Astrocyte (in vitro differentiated cells and primary cell): ENCODE measurements around the gene KMT2C. TPM values are rescaled to one million over a fixed set of nuclear protein-coding genes. Genes with fewer than 3 reads are reported as not detected.

Experiments
- DNase-seq: peaks from one replicate; pipeline ENCODE4 v3.0.0-alpha.2; 2010; ENCODE audit warnings: low read depth
- FAIRE-seq: peaks from 2 replicates; lab custom pipeline; 2011; peaks lifted over from hg19 to GRCh38; lab: Jason Lieb, UNC
- H2AFZ ChIP-seq: 2 replicates; pipeline ENCODE4 v1.6.0; 2012; ENCODE audit warnings: low read depth, low read length, inconsistent platforms
- H3K27ac ChIP-seq: 2 replicates; pipeline ENCODE4 v1.5.1; 2011; ENCODE audit warnings: low read depth, low read length, inconsistent platforms
- H3K27me3 ChIP-seq: 2 replicates; pipeline ENCODE4 v1.6.0; 2011; ENCODE audit warnings: low read length, inconsistent platforms; ENCODE audit not compliant: insufficient read depth
- H3K36me3 ChIP-seq: 2 replicates; pipeline ENCODE4 v1.5.1; 2011; ENCODE audit warnings: low read length, inconsistent platforms; ENCODE audit not compliant: insufficient read depth
- H3K4me1 ChIP-seq: 2 replicates; pipeline ENCODE4 v1.5.1; 2011; ENCODE audit warnings: low read length, inconsistent platforms; ENCODE audit not compliant: insufficient read depth
- H3K4me2 ChIP-seq: 2 replicates; pipeline ENCODE4 v1.6.0; 2012; ENCODE audit warnings: low read length, inconsistent platforms
- H3K4me3 ChIP-seq: 2 replicates; pipeline ENCODE4 v1.5.1; 2011; ENCODE audit warnings: low read depth, mild to moderate bottlenecking, low read length, inconsistent platforms; ENCODE audit not compliant: insufficient read depth
- H3K79me2 ChIP-seq: 2 replicates; pipeline ENCODE4 v1.6.0; 2012; ENCODE audit warnings: mild to moderate bottlenecking, low read length, inconsistent platforms; ENCODE audit not compliant: insufficient read depth
- H3K9ac ChIP-seq: 2 replicates; pipeline ENCODE4 v1.6.0; 2012; ENCODE audit warnings: mild to moderate bottlenecking, low read length, inconsistent platforms
- H3K9me3 ChIP-seq: 2 replicates; pipeline ENCODE4 v1.5.1; 2012; ENCODE audit warnings: low read depth, mild to moderate bottlenecking, low read length, inconsistent platforms; ENCODE audit not compliant: insufficient read depth
- H4K20me1 ChIP-seq: 2 replicates; pipeline ENCODE4 v1.6.0; 2012; ENCODE audit warnings: low read length, inconsistent platforms; ENCODE audit not compliant: insufficient read depth
- H3K27ac Mint-ChIP-seq: one replicate; pipeline ENCODE4 v1.8.0; 2021; ENCODE audit warnings: mild to moderate bottlenecking, mixed read lengths; ENCODE audit not compliant: unreplicated experiment
- H3K27me3 Mint-ChIP-seq: one replicate; pipeline ENCODE4 v1.8.0; 2021; ENCODE audit warnings: low read depth, mixed read lengths; ENCODE audit not compliant: unreplicated experiment
- H3K36me3 Mint-ChIP-seq: one replicate; pipeline ENCODE4 v1.8.0; 2021; ENCODE audit warnings: low read depth, mixed read lengths; ENCODE audit not compliant: unreplicated experiment
- H3K4me1 Mint-ChIP-seq: one replicate; pipeline ENCODE4 v1.8.0; 2021; ENCODE audit warnings: low read depth, mixed read lengths; ENCODE audit not compliant: unreplicated experiment
- H3K4me3 Mint-ChIP-seq: one replicate; pipeline ENCODE4 v1.8.0; 2021; ENCODE audit warnings: mild to moderate bottlenecking, moderate library complexity, mixed read lengths; ENCODE audit not compliant: unreplicated experiment
- H3K9me3 Mint-ChIP-seq: one replicate; pipeline ENCODE4 v1.8.0; 2021; ENCODE audit warnings: mild to moderate bottlenecking, mixed read lengths; ENCODE audit not compliant: unreplicated experiment
- CTCF ChIP-seq: IDR thresholded peaks from 2 replicates; pipeline ENCODE4 v1.5.1; 2011; ENCODE audit warnings: low read depth, mild to moderate bottlenecking, inconsistent platforms, low read length, moderate library complexity; ENCODE audit not compliant: insufficient read depth
- EZH2 ChIP-seq: IDR thresholded peaks from 2 replicates; pipeline ENCODE4 v1.6.1; 2012; ENCODE audit warnings: mild to moderate bottlenecking, low read length, inconsistent platforms; ENCODE audit not compliant: insufficient read depth
- total RNA-seq: library from RNA; stranded (reverse); gene quantifications from 2 replicates; pipeline ENCODE4 v1.2.1, GENCODE V29; 2021

The KMT2C gene
- total RNA-seq, 1 donor from 2014 or later: 59.0 TPM

GRCh38 chr7:152142976-152143595, 292.7 kb downstream of the KMT2C start:
- Mint-ChIP-seq H3K4me3 (no peak overlapping the region), H3K9me3 (no peaks in the 10 kb centered on the region), H3K27ac (peak overlapping the region; percentile 28), H3K4me1 (peaks cover 2% of the 10 kb centered on the region), H3K36me3 (peaks cover 32% of the 10 kb centered on the region), H3K27me3 (no peaks in the 10 kb centered on the region)
- TF ChIP-seq CTCF (no peak), EZH2 (no peak)
- no peak overlapping the region for H3K27ac ChIP-seq
- H3K4me2 ChIP-seq: no peak overlapping the region
- H3K79me2 ChIP-seq: no peaks in the 10 kb centered on the region
- peaks cover 82% of the 10 kb centered on the region for H4K20me1 ChIP-seq
- peaks cover 15% of the 10 kb centered on the region for H3K4me1 ChIP-seq
- DNase-seq (no peak), FAIRE-seq (no peak)
- H3K9ac ChIP-seq: no peak overlapping the region
- H3K9me3 ChIP-seq: no peaks in the 10 kb centered on the region
- H3K27me3 ChIP-seq: no peaks in the 10 kb centered on the region
- peaks cover 42% of the 10 kb centered on the region for H3K36me3 ChIP-seq
- H3K4me3 ChIP-seq: no peak overlapping the region
- H2AFZ ChIP-seq: no peak overlapping the region

GRCh38 chr7:152140560-152140959, 295.2 kb downstream of the KMT2C start:
- Mint-ChIP-seq H3K4me1 (peaks cover 18% of the 10 kb centered on the region), H3K9me3 (no peaks in the 10 kb centered on the region), H3K36me3 (peaks cover 37% of the 10 kb centered on the region), H3K4me3 (no peak overlapping the region), H3K27me3 (no peaks in the 10 kb centered on the region), H3K27ac (no peak overlapping the region)
- TF ChIP-seq EZH2 (no peak), CTCF (no peak)
- H3K9me3 ChIP-seq: no peaks in the 10 kb centered on the region
- H3K79me2 ChIP-seq: no peaks in the 10 kb centered on the region
- no peak overlapping the region for H3K4me2 ChIP-seq
- no peak overlapping the region for H3K4me3 ChIP-seq
- FAIRE-seq (no peak), DNase-seq (no peak)
- H3K9ac ChIP-seq: no peak overlapping the region
- H3K4me1 ChIP-seq: peaks cover 24% of the 10 kb centered on the region
- no peaks in the 10 kb centered on the region for H3K27me3 ChIP-seq
- H2AFZ ChIP-seq: no peak overlapping the region
- H4K20me1 ChIP-seq: peaks cover 75% of the 10 kb centered on the region
- H3K36me3 ChIP-seq: peaks cover 34% of the 10 kb centered on the region
- no peak overlapping the region for H3K27ac ChIP-seq

- DNase-seq: no peak
- Histone ChIP-seq H3K4me1 (peaks cover 19% of the 10 kb centered on the region), H3K4me2 (no peak overlapping the region), H3K79me2 (no peaks in the 10 kb centered on the region), H3K9ac (no peak overlapping the region), H3K36me3 (peaks cover 34% of the 10 kb centered on the region), H3K4me3 (no peak overlapping the region), H3K27ac (no peak overlapping the region), H2AFZ (no peak overlapping the region), H4K20me1 (peaks cover 70% of the 10 kb centered on the region), H3K9me3 (no peaks in the 10 kb centered on the region), H3K27me3 (no peaks in the 10 kb centered on the region)
- peaks cover 18% of the 10 kb centered on the region for H3K4me1 Mint-ChIP-seq
- H3K4me3 Mint-ChIP-seq: no peak overlapping the region
- no peak overlapping the region for H3K27ac Mint-ChIP-seq
- no peak for FAIRE-seq
- peaks cover 37% of the 10 kb centered on the region for H3K36me3 Mint-ChIP-seq
- no peaks in the 10 kb centered on the region for H3K27me3 Mint-ChIP-seq
- no peaks in the 10 kb centered on the region for H3K9me3 Mint-ChIP-seq
- TF ChIP-seq EZH2 (no peak), CTCF (no peak)
Observed at GRCh38 chr7:152140067-152140466, 295.7 kb downstream of the KMT2C start.
